ENCODE data around the gene PRKRIP1. TPM values are rescaled to one million over a fixed set of nuclear protein-coding genes. Genes with fewer than 3 reads are reported as not detected.

Gene PRKRIP1
- total and polyA plus RNA-seq, 2 experiments from 2014 or later = 60.1 to 76.3 TPM

- Histone ChIP-seq H3K27ac (no peak overlapping the region), H3K4me3 (no peak overlapping the region), H3K36me3 (peaks cover 5% of the 10 kb centered on the region), H3K9me3 (ENCODE audit: low read depth) (no peaks in the 10 kb centered on the region), H3K27me3 (no peaks in the 10 kb centered on the region), H3K4me1 (ENCODE audit: low read depth) (no peaks in the 10 kb centered on the region)
- no peak for TF ChIP-seq CTCF (IDR thresholded peaks at IDR 0.05; ENCODE audit: low read depth, low read length)
- DNase-seq (ENCODE audit: low read depth in 1 of 2, low spot score in 1 of 2) = no peak
Observed at GRCh38 chr7:102467581-102468477, 71.7 kb downstream of the PRKRIP1 start.

DNA sequence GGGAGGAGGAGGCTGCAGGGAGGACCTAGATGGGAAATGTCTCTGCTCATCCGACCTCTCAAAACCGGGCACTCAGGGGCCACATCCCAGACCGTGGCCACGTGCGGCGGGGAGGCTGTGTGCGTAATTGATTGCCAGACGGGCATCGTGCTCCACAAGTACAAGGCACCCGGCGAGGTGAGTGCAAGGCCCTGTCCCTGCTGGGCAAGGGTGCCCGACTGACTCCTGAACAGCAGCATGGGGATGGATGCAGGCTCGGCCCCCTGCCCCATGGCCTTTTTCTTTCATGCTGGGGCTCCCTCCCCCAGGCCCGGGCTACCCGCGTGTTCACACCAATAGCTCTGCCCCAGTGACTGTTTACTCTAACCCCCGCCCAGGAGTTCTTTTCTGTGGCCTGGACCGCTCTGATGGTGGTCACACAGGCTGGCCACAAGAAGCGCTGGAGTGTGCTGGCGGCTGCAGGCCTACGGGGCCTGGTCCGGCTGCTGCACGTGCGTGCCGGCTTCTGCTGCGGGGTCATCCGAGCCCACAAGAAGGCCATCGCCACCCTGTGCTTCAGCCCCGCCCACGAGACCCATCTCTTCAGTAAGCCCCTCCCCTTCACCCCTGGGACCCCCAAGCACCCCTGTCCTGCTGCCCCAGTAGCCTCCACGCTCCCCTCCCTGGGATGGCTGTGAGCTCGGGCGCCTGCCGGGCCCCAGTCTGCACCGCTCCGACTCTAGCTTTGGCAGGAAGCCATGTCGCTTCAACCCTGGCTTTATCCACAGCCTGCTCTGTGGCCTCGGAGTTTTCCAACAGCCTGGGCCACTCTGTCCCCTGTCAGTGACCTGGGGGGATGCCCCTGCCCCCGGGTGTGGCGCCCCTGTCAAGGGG, 72.6 kb downstream of the PRKRIP1 start:
- Histone ChIP-seq H3K4me1 (ENCODE audit: low read depth) (no peaks in the 10 kb centered on the region), H3K27ac (no peak overlapping the region), H3K27me3 (no peaks in the 10 kb centered on the region), H3K4me3 (no peak overlapping the region), H3K36me3 (peaks cover 10% of the 10 kb centered on the region), H3K9me3 (ENCODE audit: low read depth) (no peaks in the 10 kb centered on the region)
- TF ChIP-seq CTCF (IDR thresholded peaks at IDR 0.05; ENCODE audit: low read depth, low read length) = no peak
- DNase-seq (ENCODE audit: low read depth in 1 of 2, low spot score in 1 of 2) = no peak

DNA sequence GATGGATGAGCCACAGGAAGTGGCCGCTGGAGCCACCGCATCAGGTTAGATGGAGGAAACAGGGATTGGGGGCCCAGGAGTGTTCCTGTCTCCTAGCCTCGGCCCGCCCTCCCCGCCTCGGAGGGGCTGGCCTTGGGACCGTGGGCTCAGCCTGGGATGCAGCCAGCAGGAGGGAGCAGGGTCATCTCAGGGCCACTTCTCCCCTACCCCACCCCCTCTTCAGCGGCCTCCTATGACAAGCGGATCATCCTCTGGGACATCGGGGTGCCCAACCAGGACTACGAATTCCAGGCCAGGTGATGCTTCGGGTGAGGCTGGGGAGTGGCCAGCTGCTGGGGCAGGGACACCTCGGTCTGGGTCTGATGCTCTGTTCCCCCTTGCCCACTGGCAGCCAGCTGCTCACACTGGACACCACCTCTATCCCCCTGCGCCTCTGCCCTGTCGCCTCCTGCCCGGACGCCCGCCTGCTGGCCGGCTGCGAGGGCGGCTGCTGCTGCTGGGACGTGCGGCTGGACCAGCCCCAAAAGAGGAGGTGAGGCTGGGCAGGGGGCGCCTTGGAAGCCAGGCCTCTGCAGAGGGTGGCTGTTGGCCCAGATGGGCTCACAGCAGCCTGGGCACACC, 73.3 kb downstream of the PRKRIP1 start:
- TF ChIP-seq CTCF (IDR thresholded peaks at IDR 0.05; ENCODE audit: low read depth, low read length) = no peak
- no peaks in the 10 kb centered on the region for H3K9me3 ChIP-seq (ENCODE audit: low read depth)

DNA sequence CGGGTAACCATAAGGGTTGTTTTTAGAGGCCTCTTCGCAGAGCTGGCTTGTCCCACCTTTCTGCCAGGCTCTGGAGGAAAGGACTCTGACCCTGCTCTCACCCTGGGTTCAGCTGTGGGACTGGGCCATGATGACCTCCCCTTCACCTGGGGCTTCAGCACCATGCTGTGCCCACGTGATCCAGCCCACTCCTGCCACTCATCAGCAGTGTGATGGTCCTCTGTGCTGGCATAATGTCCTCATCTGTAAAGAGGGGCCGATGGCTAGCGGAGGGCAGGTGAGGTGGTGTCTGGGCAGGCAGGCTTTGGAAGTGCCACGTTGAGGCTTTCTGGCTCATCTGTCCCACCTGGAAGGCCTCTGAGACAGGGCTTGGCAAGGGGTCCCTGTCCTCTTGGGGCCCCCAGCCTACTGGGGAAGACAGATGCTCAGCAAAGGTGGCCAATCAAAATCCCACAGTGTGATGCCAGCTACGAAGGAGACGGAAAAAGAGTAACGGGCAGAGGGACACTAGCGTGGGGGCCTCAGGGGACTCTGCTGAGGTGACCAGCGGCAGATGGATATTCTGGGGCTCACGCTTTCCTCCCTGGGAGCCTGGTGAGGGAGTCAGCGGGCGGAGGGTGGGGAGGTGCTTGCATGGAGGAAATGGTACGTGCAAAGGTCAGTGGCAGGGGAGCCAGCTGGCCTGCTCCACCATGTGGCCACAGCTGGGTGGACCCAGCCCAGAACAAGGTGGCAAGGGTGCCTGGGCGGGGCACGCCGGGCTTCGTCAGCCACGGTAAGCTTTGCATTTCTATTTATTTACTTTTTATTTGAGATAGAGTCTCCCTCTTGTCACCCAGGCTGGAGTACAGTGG, 74.0 kb downstream of the PRKRIP1 start:
- Histone ChIP-seq H3K4me1 (ENCODE audit: low read depth) (no peaks in the 10 kb centered on the region), H3K27ac (no peak overlapping the region), H3K27me3 (no peaks in the 10 kb centered on the region), H3K4me3 (no peak overlapping the region), H3K36me3 (peaks cover 10% of the 10 kb centered on the region), H3K9me3 (ENCODE audit: low read depth) (no peaks in the 10 kb centered on the region)
- no peak for DNase-seq (ENCODE audit: low read depth in 1 of 2, low spot score in 1 of 2)
- no peak for TF ChIP-seq CTCF (IDR thresholded peaks at IDR 0.05; ENCODE audit: low read depth, low read length)

More for the DNA sequence above, 73.3 kb downstream of the PRKRIP1 start:
- Histone ChIP-seq H3K27ac (no peak overlapping the region), H3K27me3 (no peaks in the 10 kb centered on the region), H3K36me3 (peaks cover 10% of the 10 kb centered on the region), H3K4me3 (no peak overlapping the region), H3K4me1 (ENCODE audit: low read depth) (no peaks in the 10 kb centered on the region)
- DNase-seq (ENCODE audit: low read depth in 1 of 2, low spot score in 1 of 2) = no peak

GRCh38 chr7:102471791-102472125, 75.6 kb downstream of the PRKRIP1 start:
- no peak for TF ChIP-seq CTCF (IDR thresholded peaks at IDR 0.05; ENCODE audit: low read depth, low read length)
- Histone ChIP-seq H3K4me1 (ENCODE audit: low read depth) (no peaks in the 10 kb centered on the region), H3K27me3 (no peaks in the 10 kb centered on the region), H3K27ac (no peak overlapping the region), H3K9me3 (ENCODE audit: low read depth) (no peaks in the 10 kb centered on the region), H3K36me3 (peaks cover 10% of the 10 kb centered on the region), H3K4me3 (no peak overlapping the region)
- DNase-seq (ENCODE audit: low read depth in 1 of 2, low spot score in 1 of 2) = no peak
